HG03442 (cell line): Measurements from ENCODE around the gene SMOC1.

Source experiments
- ATAC-seq: cut with Tn5 transposase; IDR thresholded peaks from one replicate; pipeline ENCODE4 v1.9.1; 2021; ENCODE audit warnings: mild to moderate bottlenecking, moderate library complexity; ENCODE audit not compliant: unreplicated experiment

The SMOC1 gene

DNA sequence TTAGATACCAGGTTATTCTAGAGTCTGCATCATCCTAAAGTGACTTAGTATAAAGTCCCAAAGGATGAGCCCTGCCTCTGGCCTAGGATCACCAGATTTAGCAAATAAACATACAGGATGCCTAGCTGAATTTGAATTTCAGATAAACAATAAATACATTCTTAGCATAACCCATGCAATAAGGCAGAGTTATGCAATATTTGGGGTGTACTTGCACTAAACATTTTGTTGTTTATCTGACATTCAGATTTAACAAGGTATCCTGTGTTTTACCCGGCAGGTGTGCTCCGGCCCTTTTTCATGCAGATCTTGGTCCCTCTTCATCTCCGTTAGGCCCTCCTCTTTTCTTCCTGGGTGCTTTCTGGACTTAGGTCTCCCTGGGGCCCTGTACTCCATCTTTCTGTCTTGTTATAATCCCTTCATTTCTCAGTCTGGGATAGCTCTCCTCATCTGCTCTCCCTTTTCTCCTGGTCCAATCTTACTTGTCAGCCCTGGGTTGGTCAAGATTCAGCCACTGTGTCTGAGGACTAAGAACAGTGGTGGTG, 18.1 kb upstream of the SMOC1 start:
- ATAC-seq = no peak

DNA sequence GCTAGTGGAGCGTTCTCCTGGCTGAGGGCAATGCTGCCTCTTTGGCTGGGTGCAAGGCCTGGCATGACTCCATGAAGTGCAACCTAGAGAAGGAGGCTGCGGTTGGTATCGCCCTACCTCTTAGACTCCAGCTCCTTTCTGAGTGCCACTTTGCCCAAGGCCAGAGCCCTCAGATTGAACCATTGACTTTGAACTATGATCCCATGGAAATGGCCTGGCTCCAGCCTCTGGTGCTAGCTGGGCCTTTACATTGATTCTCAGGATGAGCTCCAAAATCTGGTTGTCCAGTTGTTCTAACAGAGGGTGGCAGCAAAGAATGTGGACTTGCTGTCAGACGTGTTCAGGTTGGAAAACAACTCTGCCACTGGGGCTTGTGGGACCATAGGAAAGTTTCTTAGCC, 16.1 kb upstream of the SMOC1 start:
- no peak for ATAC-seq

DNA sequence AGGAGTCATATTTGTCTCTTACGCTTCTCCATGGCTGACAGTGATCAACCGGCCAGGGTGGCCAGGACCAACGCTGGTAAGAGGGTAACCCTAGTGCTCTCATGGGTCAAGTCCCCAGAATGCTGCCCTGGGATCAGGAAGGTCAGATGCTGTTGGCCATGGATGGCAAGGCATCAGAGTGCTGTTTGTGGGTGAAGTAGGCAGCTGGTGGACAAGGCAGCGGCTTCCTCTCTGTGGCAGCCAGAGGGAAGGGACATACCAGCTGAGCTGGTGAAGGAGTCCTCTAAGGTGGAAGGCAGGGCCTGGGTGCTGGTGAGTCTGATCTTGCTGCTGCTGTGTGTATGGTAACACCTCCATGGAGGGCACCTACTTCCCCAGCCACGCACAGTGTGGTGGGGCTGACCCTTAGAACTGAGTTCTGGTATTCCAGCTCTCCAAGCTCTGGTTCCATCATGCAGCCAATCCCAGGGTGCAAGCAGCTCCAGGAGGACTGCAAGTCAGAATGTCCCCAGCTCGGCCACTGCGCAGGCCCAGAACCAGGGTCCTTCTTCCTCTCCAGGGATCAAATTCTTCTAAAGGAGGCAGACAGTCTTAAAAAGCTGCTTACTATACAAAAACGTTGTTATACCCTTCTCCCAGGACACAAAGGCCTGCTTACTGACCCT, 13.4 kb upstream of the SMOC1 start:
- no peak for ATAC-seq

DNA sequence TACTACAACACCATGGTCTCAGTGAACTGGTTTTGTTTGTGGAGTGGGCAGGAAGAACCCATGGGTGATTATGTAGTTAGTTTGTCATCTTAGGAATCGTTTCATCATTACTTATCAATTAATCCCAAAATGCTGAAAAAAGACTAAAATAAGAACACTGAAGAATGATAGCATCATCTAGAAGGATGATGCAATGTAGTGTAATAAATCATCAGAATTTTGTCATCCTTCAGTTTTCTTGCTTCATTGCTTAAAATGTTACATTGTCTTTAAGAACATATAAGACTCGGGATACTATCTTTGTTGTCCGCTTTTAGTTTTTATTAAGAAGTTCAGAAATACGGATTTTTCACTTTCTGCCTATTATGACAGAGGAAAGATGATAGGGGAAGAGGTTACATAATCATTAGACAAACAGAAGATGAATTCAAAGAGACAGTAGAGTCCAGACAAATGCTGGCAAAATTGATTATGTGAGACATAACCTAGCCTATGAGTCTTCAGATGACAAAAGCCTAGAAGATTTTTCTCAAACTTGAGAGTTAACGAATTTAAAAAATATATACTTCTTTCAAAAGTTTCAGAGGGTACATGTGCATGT, 10.8 kb upstream of the SMOC1 start:
- ATAC-seq = no peak

GRCh38 chr14:69870613-69871012, 8.6 kb upstream of the SMOC1 start:
- ATAC-seq = no peak

GRCh38 chr14:69873877-69874780, 5.1 kb upstream of the SMOC1 start:
- no peak for ATAC-seq

GRCh38 chr14:69876221-69876847, 2.9 kb upstream of the SMOC1 start:
- no peak for ATAC-seq

DNA sequence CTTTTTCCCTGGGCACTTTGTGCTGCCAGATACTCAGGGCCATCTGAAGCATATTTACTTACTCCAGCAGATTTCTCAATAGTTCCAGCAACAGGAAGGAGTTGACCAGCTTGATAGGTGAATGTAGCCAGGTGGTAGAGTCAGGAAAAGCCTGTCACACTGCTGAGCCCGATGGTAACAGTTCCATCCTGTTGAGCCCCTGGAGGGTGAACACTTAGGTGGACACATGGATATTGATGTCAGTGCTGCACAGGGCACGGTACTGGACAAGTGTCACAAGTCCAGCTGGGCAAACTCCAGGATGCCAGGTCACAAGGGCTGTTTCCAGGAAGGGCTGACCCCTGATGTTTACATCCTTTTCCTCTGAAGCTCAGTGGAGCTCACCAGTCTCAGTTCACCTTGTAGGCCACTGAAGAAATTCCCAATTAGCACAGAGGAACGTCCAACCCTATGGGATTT, 2.3 kb upstream of the SMOC1 start:
- no peak for ATAC-seq

GRCh38 chr14:69877492-69877891, 1.7 kb upstream of the SMOC1 start:
- ATAC-seq = no peak

- no peak for ATAC-seq
Observed at GRCh38 chr14:69878251-69878650, 965 bp upstream of the SMOC1 start.

GRCh38 chr14:69880044-69880487, 850 bp downstream of the SMOC1 start:
- no peak for ATAC-seq

DNA sequence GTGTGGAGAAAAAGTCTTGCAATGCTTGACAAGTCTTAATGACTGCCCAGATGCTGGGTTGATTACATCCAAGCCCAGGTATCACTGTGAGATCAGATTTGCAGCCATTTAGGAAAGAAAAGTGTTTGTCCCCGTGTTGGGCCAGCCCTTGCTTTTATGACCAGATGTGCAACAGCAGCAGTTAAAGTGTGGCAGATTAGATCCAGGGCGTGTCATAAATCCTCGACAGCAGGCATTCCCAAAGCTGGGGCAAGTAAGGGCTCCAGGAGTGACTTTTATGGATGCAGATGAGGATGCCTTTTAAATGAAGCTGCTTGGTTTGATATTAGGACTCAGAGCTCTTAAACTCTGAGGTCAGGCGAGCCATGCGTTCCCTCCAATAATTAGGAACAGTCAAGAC, 1.7 kb downstream of the SMOC1 start:
- ATAC-seq = no peak

GRCh38 chr14:69882116-69882864, 3.1 kb downstream of the SMOC1 start:
- no peak for ATAC-seq

- no peak for ATAC-seq
Observed at GRCh38 chr14:69882915-69883314, 3.7 kb downstream of the SMOC1 start.

- ATAC-seq = no peak
Observed at GRCh38 chr14:69886453-69887242, 7.4 kb downstream of the SMOC1 start.

GRCh38 chr14:69887740-69888657, 8.8 kb downstream of the SMOC1 start:
- ATAC-seq = no peak

- no peak for ATAC-seq
Observed at GRCh38 chr14:69891422-69891821, 12.2 kb downstream of the SMOC1 start.

GRCh38 chr14:69895109-69895508, 15.9 kb downstream of the SMOC1 start:
- ATAC-seq = no peak
